K562 (cell line): ENCODE results near the gene ERVK3-1. TPM values are rescaled to one million over a fixed set of nuclear protein-coding genes. Genes with fewer than 3 reads are reported as not detected.
A peak's percentile ranks its signal among the peaks of the same experiment; 100 is the strongest.

Source experiments
- CXXC5 ChIP-seq: fragments of 250-450 bp; sonication (Bioruptor Pico); IDR thresholded peaks from 2 replicates; pipeline ENCODE4 v1.8.0; 2022; ENCODE audit warnings: inconsistent platforms, mild to moderate bottlenecking, moderate library complexity
- FOS ChIP-seq: IDR thresholded peaks from 3 replicates; pipeline ENCODE4 v1.6.1; 2011; ENCODE audit not compliant: insufficient read length; ENCODE audit errors: extremely low read depth
- PHF21A ChIP-seq: fragments of 450-650 bp; IDR thresholded peaks from 2 replicates; pipeline ENCODE4 v1.6.1; 2017; ENCODE audit warnings: low read depth, borderline replicate concordance
- POLR3A ChIP-seq: IDR thresholded peaks from 2 replicates; pipeline ENCODE4 v1.6.1; 2011; ENCODE audit warnings: borderline replicate concordance, mild to moderate bottlenecking, moderate library complexity; ENCODE audit not compliant: insufficient read length, insufficient read depth; ENCODE audit errors: extremely low read depth
- SMAD2 ChIP-seq: fragments of 150-350 bp; IDR thresholded peaks from 2 replicates; pipeline ENCODE4 v1.6.1; 2014; ENCODE audit warnings: low read depth, mild to moderate bottlenecking, low read length
- ZC3H8 ChIP-seq: fragments of 450-650 bp; IDR thresholded peaks from 2 replicates; pipeline ENCODE4 v1.6.1; 2017
- ZNF23 ChIP-seq: fragments of 250-450 bp; sonication (Bioruptor Pico); IDR thresholded peaks from 2 replicates; pipeline ENCODE4 v1.4.0; 2020; ENCODE audit warnings: mild to moderate bottlenecking
- ZNF764 ChIP-seq: fragments of 250-450 bp; sonication (Bioruptor Pico); IDR thresholded peaks from 2 replicates; pipeline ENCODE4 v1.4.0; 2020; ENCODE audit warnings: low read depth, mild to moderate bottlenecking, moderate library complexity
- polyA plus RNA-seq, 8 experiments: library from polyadenylated mRNA; depleted of rRNA in 4 of 8; stranded (reverse) in 5 of 8; unstranded in 3 of 8; fragments of >200 nt; fragmentation: Nextera tagmentation in 2 of 8; fragmentation: Illumina TruSeq in 1 of 8; extraction: Ambion mirVana in 2 of 8; extraction: Trizol in 1 of 8; gene quantifications; 2 replicates each; pipeline versions ENCODE4 v1.2.1 to v1.2.3, GENCODE V29; 2011 to 2014; ENCODE audit warnings: inconsistent platforms in 1 of 8, missing spikeins in 1 of 8
- total RNA-seq, 7 experiments: library from RNA; depleted of rRNA in 6 of 7; stranded (reverse); fragments of >200 nt in 6 of 7; fragmentation: Illumina TruSeq in 2 of 7; extraction: Trizol in 2 of 7; gene quantifications; 2 replicates each; pipeline versions ENCODE4 v1.2.1 to v1.2.3, GENCODE V29; 2011 to 2021; ENCODE audit warnings: low replicate concordance in 1 of 7
- TF ChIP-seq, protein P1 (sequence below): fragments of 450-650 bp; IDR thresholded peaks from 2 replicates; pipeline ENCODE4 v1.6.1; 2016; ENCODE audit warnings: mild to moderate bottlenecking, moderate library complexity
- TF ChIP-seq, protein P2 (sequence below): fragments of 250-450 bp; sonication (Bioruptor Pico); IDR thresholded peaks from 2 replicates; pipeline ENCODE4 v1.5.0; 2021
- TF ChIP-seq, protein P3 (sequence below), 3 experiments: fragments of 200-800 bp in 1 of 3; fragments of 250-450 bp in 1 of 3; fragments of 450-650 bp in 1 of 3; sonication (Bioruptor Pico) in 1 of 3; sonication (Bioruptor generic) in 1 of 3; formaldehyde crosslinking in 1 of 3; IDR thresholded peaks; 2 replicates each; pipeline versions ENCODE4 v1.6.1 to v1.8.0; 2016 to 2022; ENCODE audit warnings: mild to moderate bottlenecking in 2 of 3, missing genetic modification characterization in 2 of 3, missing compliant biosample characterization in 1 of 3, moderate library complexity in 1 of 3

ERVK3-1 gene
- total and polyA plus RNA-seq, 9 of the 15 experiments (the other 6 are each of a cell fraction or from before 2014, with no cell fraction given): 87.6 to 299 (median 119) TPM

GRCh38 chr19:58362272-58362994, 57.3 kb downstream of the ERVK3-1 start, which contains the start of gene ZNF497 (continued):
- TF ChIP-seq, protein P1, sequence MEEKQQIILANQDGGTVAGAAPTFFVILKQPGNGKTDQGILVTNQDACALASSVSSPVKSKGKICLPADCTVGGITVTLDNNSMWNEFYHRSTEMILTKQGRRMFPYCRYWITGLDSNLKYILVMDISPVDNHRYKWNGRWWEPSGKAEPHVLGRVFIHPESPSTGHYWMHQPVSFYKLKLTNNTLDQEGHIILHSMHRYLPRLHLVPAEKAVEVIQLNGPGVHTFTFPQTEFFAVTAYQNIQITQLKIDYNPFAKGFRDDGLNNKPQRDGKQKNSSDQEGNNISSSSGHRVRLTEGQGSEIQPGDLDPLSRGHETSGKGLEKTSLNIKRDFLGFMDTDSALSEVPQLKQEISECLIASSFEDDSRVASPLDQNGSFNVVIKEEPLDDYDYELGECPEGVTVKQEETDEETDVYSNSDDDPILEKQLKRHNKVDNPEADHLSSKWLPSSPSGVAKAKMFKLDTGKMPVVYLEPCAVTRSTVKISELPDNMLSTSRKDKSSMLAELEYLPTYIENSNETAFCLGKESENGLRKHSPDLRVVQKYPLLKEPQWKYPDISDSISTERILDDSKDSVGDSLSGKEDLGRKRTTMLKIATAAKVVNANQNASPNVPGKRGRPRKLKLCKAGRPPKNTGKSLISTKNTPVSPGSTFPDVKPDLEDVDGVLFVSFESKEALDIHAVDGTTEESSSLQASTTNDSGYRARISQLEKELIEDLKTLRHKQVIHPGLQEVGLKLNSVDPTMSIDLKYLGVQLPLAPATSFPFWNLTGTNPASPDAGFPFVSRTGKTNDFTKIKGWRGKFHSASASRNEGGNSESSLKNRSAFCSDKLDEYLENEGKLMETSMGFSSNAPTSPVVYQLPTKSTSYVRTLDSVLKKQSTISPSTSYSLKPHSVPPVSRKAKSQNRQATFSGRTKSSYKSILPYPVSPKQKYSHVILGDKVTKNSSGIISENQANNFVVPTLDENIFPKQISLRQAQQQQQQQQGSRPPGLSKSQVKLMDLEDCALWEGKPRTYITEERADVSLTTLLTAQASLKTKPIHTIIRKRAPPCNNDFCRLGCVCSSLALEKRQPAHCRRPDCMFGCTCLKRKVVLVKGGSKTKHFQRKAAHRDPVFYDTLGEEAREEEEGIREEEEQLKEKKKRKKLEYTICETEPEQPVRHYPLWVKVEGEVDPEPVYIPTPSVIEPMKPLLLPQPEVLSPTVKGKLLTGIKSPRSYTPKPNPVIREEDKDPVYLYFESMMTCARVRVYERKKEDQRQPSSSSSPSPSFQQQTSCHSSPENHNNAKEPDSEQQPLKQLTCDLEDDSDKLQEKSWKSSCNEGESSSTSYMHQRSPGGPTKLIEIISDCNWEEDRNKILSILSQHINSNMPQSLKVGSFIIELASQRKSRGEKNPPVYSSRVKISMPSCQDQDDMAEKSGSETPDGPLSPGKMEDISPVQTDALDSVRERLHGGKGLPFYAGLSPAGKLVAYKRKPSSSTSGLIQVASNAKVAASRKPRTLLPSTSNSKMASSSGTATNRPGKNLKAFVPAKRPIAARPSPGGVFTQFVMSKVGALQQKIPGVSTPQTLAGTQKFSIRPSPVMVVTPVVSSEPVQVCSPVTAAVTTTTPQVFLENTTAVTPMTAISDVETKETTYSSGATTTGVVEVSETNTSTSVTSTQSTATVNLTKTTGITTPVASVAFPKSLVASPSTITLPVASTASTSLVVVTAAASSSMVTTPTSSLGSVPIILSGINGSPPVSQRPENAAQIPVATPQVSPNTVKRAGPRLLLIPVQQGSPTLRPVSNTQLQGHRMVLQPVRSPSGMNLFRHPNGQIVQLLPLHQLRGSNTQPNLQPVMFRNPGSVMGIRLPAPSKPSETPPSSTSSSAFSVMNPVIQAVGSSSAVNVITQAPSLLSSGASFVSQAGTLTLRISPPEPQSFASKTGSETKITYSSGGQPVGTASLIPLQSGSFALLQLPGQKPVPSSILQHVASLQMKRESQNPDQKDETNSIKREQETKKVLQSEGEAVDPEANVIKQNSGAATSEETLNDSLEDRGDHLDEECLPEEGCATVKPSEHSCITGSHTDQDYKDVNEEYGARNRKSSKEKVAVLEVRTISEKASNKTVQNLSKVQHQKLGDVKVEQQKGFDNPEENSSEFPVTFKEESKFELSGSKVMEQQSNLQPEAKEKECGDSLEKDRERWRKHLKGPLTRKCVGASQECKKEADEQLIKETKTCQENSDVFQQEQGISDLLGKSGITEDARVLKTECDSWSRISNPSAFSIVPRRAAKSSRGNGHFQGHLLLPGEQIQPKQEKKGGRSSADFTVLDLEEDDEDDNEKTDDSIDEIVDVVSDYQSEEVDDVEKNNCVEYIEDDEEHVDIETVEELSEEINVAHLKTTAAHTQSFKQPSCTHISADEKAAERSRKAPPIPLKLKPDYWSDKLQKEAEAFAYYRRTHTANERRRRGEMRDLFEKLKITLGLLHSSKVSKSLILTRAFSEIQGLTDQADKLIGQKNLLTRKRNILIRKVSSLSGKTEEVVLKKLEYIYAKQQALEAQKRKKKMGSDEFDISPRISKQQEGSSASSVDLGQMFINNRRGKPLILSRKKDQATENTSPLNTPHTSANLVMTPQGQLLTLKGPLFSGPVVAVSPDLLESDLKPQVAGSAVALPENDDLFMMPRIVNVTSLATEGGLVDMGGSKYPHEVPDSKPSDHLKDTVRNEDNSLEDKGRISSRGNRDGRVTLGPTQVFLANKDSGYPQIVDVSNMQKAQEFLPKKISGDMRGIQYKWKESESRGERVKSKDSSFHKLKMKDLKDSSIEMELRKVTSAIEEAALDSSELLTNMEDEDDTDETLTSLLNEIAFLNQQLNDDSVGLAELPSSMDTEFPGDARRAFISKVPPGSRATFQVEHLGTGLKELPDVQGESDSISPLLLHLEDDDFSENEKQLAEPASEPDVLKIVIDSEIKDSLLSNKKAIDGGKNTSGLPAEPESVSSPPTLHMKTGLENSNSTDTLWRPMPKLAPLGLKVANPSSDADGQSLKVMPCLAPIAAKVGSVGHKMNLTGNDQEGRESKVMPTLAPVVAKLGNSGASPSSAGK: no peak; the same call in 1 of the 2 replicates
- TF ChIP-seq ZC3H8 (no peak), FOS (no peak), POLR3A (no peak), SMAD2 (no peak), ZNF764 (CRISPR knock-in tag) (no peak), ZNF23 (no peak), CXXC5 (CRISPR knock-in tag) (peak; percentile 82), PHF21A (no peak)
- TF ChIP-seq, protein P2, sequence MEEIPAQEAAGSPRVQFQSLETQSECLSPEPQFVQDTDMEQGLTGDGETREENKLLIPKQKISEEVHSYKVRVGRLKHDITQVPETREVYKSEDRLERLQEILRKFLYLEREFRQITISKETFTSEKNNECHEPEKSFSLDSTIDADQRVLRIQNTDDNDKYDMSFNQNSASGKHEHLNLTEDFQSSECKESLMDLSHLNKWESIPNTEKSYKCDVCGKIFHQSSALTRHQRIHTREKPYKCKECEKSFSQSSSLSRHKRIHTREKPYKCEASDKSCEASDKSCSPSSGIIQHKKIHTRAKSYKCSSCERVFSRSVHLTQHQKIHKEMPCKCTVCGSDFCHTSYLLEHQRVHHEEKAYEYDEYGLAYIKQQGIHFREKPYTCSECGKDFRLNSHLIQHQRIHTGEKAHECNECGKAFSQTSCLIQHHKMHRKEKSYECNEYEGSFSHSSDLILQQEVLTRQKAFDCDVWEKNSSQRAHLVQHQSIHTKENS (CRISPR knock-in tag): no peak
- TF ChIP-seq, protein P3, sequence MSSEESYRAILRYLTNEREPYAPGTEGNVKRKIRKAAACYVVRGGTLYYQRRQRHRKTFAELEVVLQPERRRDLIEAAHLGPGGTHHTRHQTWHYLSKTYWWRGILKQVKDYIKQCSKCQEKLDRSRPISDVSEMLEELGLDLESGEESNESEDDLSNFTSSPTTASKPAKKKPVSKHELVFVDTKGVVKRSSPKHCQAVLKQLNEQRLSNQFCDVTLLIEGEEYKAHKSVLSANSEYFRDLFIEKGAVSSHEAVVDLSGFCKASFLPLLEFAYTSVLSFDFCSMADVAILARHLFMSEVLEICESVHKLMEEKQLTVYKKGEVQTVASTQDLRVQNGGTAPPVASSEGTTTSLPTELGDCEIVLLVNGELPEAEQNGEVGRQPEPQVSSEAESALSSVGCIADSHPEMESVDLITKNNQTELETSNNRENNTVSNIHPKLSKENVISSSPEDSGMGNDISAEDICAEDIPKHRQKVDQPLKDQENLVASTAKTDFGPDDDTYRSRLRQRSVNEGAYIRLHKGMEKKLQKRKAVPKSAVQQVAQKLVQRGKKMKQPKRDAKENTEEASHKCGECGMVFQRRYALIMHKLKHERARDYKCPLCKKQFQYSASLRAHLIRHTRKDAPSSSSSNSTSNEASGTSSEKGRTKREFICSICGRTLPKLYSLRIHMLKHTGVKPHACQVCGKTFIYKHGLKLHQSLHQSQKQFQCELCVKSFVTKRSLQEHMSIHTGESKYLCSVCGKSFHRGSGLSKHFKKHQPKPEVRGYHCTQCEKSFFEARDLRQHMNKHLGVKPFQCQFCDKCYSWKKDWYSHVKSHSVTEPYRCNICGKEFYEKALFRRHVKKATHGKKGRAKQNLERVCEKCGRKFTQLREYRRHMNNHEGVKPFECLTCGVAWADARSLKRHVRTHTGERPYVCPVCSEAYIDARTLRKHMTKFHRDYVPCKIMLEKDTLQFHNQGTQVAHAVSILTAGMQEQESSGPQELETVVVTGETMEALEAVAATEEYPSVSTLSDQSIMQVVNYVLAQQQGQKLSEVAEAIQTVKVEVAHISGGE (CRISPR knock-in tag; IDR thresholded peaks at IDR 0.05): peak; percentile 67 to 97 (median 70); a peak in 5 of 6 replicates
